Measurements from ENCODE around the gene SBF1.

Gene SBF1

GRCh38 chr22:50486561-50487289, 11.9 kb upstream of the SBF1 start, which contains the start of gene MIOX:
Gene MIOX (plus strand): TSS chr22:50486859. CDS start chr22:50486898, 39 bp downstream.
- no peaks in the 10 kb centered on the region for H3K9me3 ChIP-seq (ENCODE audit: low read length)
- H3K4me3 ChIP-seq (ENCODE audit: low read length), result no peak within 1 kb of the TSS
- peaks cover 37% of the 10 kb centered on the region for H3K27me3 ChIP-seq (ENCODE audit: insufficient read depth, low read length)
- no peak within 1 kb of the TSS for H2AFZ ChIP-seq (ENCODE audit: low read depth, low read length)
- no peaks in the 10 kb centered on the region for H3K4me1 ChIP-seq (ENCODE audit: insufficient read depth, low read length)
- no peaks in the 10 kb centered on the region for H3K36me3 ChIP-seq (ENCODE audit: insufficient read depth, low read length)

GRCh38 chr22:50485221-50486131, 10.6 kb upstream of the SBF1 start:
- no peak overlapping the region for H3K4me3 ChIP-seq (ENCODE audit: low read length)
- no peaks in the 10 kb centered on the region for H3K36me3 ChIP-seq (ENCODE audit: insufficient read depth, low read length)
- no peak overlapping the region for H2AFZ ChIP-seq (ENCODE audit: low read depth, low read length)
- H3K9me3 ChIP-seq (ENCODE audit: low read length), result no peaks in the 10 kb centered on the region
- H3K4me1 ChIP-seq (ENCODE audit: insufficient read depth, low read length), result no peaks in the 10 kb centered on the region
- peaks cover 47% of the 10 kb centered on the region for H3K27me3 ChIP-seq (ENCODE audit: insufficient read depth, low read length)

GRCh38 chr22:50483977-50484853, 9.4 kb upstream of the SBF1 start:
- Histone ChIP-seq H2AFZ (ENCODE audit: low read depth, low read length) (no peak overlapping the region), H3K9me3 (ENCODE audit: low read length) (peaks cover 8% of the 10 kb centered on the region), H3K36me3 (ENCODE audit: insufficient read depth, low read length) (no peaks in the 10 kb centered on the region), H3K27me3 (ENCODE audit: insufficient read depth, low read length) (peaks cover 56% of the 10 kb centered on the region), H3K4me3 (ENCODE audit: low read length) (no peak overlapping the region), H3K4me1 (ENCODE audit: insufficient read depth, low read length) (no peaks in the 10 kb centered on the region)

GRCh38 chr22:50483556-50483955, 8.7 kb upstream of the SBF1 start:
- H3K27me3 ChIP-seq (ENCODE audit: insufficient read depth, low read length), result peaks cover 60% of the 10 kb centered on the region

GRCh38 chr22:50483106-50483505, 8.3 kb upstream of the SBF1 start:
- no peak overlapping the region for H2AFZ ChIP-seq (ENCODE audit: low read depth, low read length)
- H3K36me3 ChIP-seq (ENCODE audit: insufficient read depth, low read length), result no peaks in the 10 kb centered on the region
- H3K27me3 ChIP-seq (ENCODE audit: insufficient read depth, low read length), result peaks cover 61% of the 10 kb centered on the region
- no peak overlapping the region for H3K4me3 ChIP-seq (ENCODE audit: low read length)
- H3K4me1 ChIP-seq (ENCODE audit: insufficient read depth, low read length), result no peaks in the 10 kb centered on the region
- peaks cover 8% of the 10 kb centered on the region for H3K9me3 ChIP-seq (ENCODE audit: low read length)

More at GRCh38 chr22:50483556-50483955, 8.7 kb upstream of the SBF1 start:
- H3K4me3 ChIP-seq (ENCODE audit: low read length), result no peak overlapping the region
- H3K9me3 ChIP-seq (ENCODE audit: low read length), result peaks cover 8% of the 10 kb centered on the region
- no peaks in the 10 kb centered on the region for H3K4me1 ChIP-seq (ENCODE audit: insufficient read depth, low read length)
- H2AFZ ChIP-seq (ENCODE audit: low read depth, low read length), result no peak overlapping the region
- H3K36me3 ChIP-seq (ENCODE audit: insufficient read depth, low read length), result no peaks in the 10 kb centered on the region

- Histone ChIP-seq H2AFZ (ENCODE audit: low read depth, low read length) (no peak overlapping the region), H3K9me3 (ENCODE audit: low read length) (peaks cover 8% of the 10 kb centered on the region), H3K4me1 (ENCODE audit: insufficient read depth, low read length) (no peaks in the 10 kb centered on the region), H3K27me3 (ENCODE audit: insufficient read depth, low read length) (peaks cover 58% of the 10 kb centered on the region), H3K36me3 (ENCODE audit: insufficient read depth, low read length) (no peaks in the 10 kb centered on the region), H3K4me3 (ENCODE audit: low read length) (no peak overlapping the region)
Measured at GRCh38 chr22:50482107-50483074, 7.6 kb upstream of the SBF1 start.

GRCh38 chr22:50481440-50482106, 6.7 kb upstream of the SBF1 start, which contains the start of gene ADM2:
Gene ADM2 (plus strand): TSS chr22:50481543. CDS start chr22:50481848, 305 bp downstream.
- H3K36me3 ChIP-seq (ENCODE audit: insufficient read depth, low read length), result no peaks in the 10 kb centered on the region
- no peak within 1 kb of the TSS for H2AFZ ChIP-seq (ENCODE audit: low read depth, low read length)
- H3K4me1 ChIP-seq (ENCODE audit: insufficient read depth, low read length), result no peaks in the 10 kb centered on the region
- H3K27me3 ChIP-seq (ENCODE audit: insufficient read depth, low read length), result peaks cover 52% of the 10 kb centered on the region
- H3K9me3 ChIP-seq (ENCODE audit: low read length), result peaks cover 8% of the 10 kb centered on the region
- H3K4me3 ChIP-seq (ENCODE audit: low read length), result no peak within 1 kb of the TSS

GRCh38 chr22:50481045-50481439, 6.2 kb upstream of the SBF1 start:
- Histone ChIP-seq H2AFZ (ENCODE audit: low read depth, low read length) (no peak overlapping the region), H3K9me3 (ENCODE audit: low read length) (peaks cover 8% of the 10 kb centered on the region), H3K36me3 (ENCODE audit: insufficient read depth, low read length) (no peaks in the 10 kb centered on the region), H3K27me3 (ENCODE audit: insufficient read depth, low read length) (peaks cover 52% of the 10 kb centered on the region), H3K4me3 (ENCODE audit: low read length) (no peak overlapping the region), H3K4me1 (ENCODE audit: insufficient read depth, low read length) (no peaks in the 10 kb centered on the region)

GRCh38 chr22:50479721-50480120, 4.9 kb upstream of the SBF1 start:
- peaks cover 8% of the 10 kb centered on the region for H3K9me3 ChIP-seq (ENCODE audit: low read length)
- no peak overlapping the region for H3K4me3 ChIP-seq (ENCODE audit: low read length)
- peaks cover 5% of the 10 kb centered on the region for H3K4me1 ChIP-seq (ENCODE audit: insufficient read depth, low read length)
- no peaks in the 10 kb centered on the region for H3K36me3 ChIP-seq (ENCODE audit: insufficient read depth, low read length)
- H2AFZ ChIP-seq (ENCODE audit: low read depth, low read length), result no peak overlapping the region
- H3K27me3 ChIP-seq (ENCODE audit: insufficient read depth, low read length), result peaks cover 48% of the 10 kb centered on the region

GRCh38 chr22:50477923-50478322, 3.1 kb upstream of the SBF1 start:
- no peaks in the 10 kb centered on the region for H3K36me3 ChIP-seq (ENCODE audit: insufficient read depth, low read length)
- H3K27me3 ChIP-seq (ENCODE audit: insufficient read depth, low read length), result peaks cover 36% of the 10 kb centered on the region
- H3K9me3 ChIP-seq (ENCODE audit: low read length), result peaks cover 8% of the 10 kb centered on the region
- no peak overlapping the region for H3K4me3 ChIP-seq (ENCODE audit: low read length)
- no peak overlapping the region for H2AFZ ChIP-seq (ENCODE audit: low read depth, low read length)
- H3K4me1 ChIP-seq (ENCODE audit: insufficient read depth, low read length), result peaks cover 16% of the 10 kb centered on the region

GRCh38 chr22:50476868-50477267, 2.0 kb upstream of the SBF1 start:
- Histone ChIP-seq H3K9me3 (ENCODE audit: low read length) (peaks cover 8% of the 10 kb centered on the region), H3K36me3 (ENCODE audit: insufficient read depth, low read length) (peaks cover 4% of the 10 kb centered on the region), H2AFZ (ENCODE audit: low read depth, low read length) (no peak overlapping the region), H3K27me3 (ENCODE audit: insufficient read depth, low read length) (peaks cover 25% of the 10 kb centered on the region), H3K4me1 (ENCODE audit: insufficient read depth, low read length) (peaks cover 18% of the 10 kb centered on the region), H3K4me3 (ENCODE audit: low read length) (no peak overlapping the region)
